GM18519 (cell line): ENCODE data around the gene DCTN1.
"Not testable (repeated sequence)": the region's sequence is repeated elsewhere in the genome, so short reads cannot be mapped to it uniquely, and the experiment has no call there.

Experiments used
- ATAC-seq: cut with Tn5 transposase; IDR thresholded peaks from one replicate; pipeline ENCODE4 v1.9.1; 2021; ENCODE audit warnings: mild to moderate bottlenecking, moderate library complexity; ENCODE audit not compliant: unreplicated experiment, low FRiP score

DCTN1 gene

GRCh38 chr2:74379851-74380789 lies at the start of gene DCTN1:
TSS of gene DCTN1 (minus strand) at chr2:74380311. CDS start at chr2:74380037, 274 bp downstream.
- no peak for ATAC-seq

DNA sequence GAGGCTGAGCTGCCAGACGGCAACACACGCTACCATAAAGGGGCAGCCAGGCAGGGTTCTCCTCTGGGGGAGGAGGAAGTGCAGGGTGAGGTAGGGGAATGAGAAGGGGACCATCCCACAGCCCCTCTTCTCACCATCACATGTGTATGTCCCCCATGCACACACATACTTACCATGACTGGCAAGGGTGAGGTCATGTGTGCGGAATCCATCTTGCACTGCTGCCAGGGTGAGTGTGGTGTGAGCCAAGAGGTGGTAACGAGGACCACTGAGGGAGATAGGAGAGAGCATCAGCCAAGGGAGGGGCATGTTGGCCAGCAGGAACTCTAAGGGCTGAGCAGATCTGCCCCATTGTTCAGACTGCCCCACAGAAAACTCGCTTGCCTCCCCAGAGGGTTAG lies 48.6 kb upstream of the DCTN1 start:
- no peak for ATAC-seq

- no peak for ATAC-seq
Measured at GRCh38 chr2:74427551-74427950, 47.4 kb upstream of the DCTN1 start.

GRCh38 chr2:74426181-74426758 lies 46.2 kb upstream of the DCTN1 start:
- ATAC-seq: no peak

- no peak for ATAC-seq
Measured at GRCh38 chr2:74425523-74425922, 45.4 kb upstream of the DCTN1 start.

- ATAC-seq: no peak
Measured at GRCh38 chr2:74424995-74425406, 44.9 kb upstream of the DCTN1 start.

DNA sequence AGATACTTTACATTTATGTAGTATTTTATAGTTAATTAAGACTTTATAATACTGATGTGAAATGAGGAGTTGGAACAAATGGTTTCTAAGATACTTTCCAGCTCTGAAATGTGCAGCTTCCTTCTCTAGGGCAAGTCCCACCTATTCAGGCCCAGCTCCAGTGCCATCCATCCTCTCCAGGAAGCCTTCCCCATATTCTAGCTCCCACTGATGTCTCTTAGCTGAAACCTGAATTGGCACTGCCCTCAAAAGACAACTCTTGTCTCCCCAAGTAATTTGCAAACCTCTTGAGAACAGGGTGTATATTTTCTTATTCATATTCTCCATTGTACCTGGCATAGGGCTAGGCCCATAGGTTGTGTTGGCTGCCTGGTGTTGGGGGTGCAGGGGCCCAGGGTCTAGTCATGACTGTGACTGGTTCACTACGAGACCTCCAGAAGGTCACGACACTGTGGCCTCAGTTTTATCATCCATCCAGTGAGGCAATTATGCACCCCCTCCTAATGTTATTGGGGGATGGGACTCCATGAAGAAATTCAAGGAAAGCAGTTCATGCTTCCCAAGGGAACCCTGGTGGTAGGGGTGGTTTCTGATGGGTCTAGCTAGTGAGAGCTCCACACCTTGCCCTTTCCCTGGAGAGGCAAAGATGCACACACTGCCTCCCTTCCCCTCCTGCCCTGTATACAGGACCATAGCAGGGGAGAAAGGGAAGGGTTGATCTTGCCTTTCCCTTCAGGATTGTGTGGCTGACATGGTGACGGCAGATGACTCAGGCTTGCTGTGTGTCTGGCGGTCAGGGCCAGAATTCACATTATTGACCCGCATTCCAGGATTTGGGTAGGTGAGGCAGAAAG lies 44.3 kb upstream of the DCTN1 start:
- ATAC-seq: no peak

- ATAC-seq: no peak
Measured at GRCh38 chr2:74423231-74424095, 43.4 kb upstream of the DCTN1 start.

GRCh38 chr2:74421221-74421870 lies 41.2 kb upstream of the DCTN1 start, which contains the start of the genes C2orf81 and WDR54:
TSS of gene C2orf81 (minus strand) at chr2:74421619. CDS start at chr2:74421560, 59 bp downstream.
TSS of gene WDR54 (plus strand) at chr2:74421730. CDS start at chr2:74422154, 424 bp downstream.
- peak; percentile 85 for ATAC-seq

DNA sequence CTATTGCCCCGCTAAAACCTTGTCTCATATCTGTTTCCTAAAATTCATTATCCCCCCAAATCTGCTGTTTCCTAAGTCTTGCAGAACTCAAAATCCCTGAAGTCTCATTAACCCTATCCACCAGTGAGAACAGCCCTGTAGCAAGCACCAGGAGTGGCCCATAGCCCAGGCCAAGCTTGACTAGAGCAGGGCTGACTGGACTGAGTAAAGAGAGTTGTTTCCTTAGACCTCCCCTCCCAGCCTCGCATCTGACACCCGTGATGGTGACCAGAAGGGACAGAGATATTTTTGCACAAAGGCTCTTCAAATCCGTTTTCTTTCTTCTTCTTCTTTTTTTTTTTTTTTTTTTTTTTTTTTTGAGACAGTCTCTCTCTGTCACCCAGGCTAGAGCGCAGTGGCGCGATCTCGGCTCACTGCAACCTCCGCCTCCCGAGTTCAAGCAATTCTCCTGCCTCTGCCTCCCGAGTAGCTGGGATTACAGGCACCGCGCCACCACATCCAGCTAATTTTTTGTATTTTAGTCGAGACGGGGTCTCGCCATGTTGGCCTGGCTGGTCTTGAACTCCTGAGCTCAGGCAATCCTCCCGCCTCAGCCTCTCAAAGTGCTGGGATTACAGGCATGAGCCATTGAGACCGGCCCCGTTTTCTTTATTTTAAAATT lies 40.5 kb upstream of the DCTN1 start:
- ATAC-seq: not testable (repeated sequence)

DNA sequence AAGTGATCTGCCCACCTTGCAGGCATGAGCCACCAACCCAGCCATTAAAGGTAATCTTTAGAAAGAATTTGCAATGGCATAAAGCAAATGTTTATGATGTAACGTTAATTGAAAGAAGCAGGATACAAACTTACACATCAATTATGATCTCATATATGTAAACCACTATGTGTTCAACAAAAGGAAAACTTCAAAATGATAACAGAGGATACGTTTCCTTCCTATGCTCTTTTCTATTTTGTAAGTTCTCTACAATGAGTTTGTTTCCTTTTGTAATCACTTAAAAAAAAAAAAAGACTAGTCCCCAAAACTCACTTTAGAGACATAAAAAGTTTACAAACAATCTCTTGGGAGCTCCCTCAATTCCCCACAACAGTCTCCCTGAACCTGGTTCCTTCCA lies 39.9 kb upstream of the DCTN1 start:
- no peak for ATAC-seq

GRCh38 chr2:74419345-74419744 lies 39.2 kb upstream of the DCTN1 start:
- ATAC-seq: no peak

DNA sequence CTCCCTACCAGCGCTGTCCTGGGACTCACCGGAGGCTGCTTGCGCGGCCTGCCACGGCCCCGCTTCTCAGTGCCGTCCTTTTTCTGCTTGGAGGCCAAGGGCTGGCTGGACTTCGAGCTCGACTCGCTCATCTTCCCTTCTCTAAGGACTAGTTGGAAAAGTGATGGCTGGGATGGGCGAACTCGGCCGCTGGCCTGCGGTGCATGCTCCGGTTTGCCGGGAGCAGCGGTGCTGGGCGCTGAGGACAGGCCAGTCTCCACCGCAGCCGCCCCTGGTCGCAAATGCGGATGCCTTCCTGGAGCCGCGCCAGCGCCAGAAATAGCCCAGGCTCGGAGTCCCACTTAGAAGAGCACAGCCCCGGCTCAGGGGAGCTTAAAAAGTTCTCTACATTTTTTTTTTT lies 38.2 kb upstream of the DCTN1 start:
- no peak for ATAC-seq

DNA sequence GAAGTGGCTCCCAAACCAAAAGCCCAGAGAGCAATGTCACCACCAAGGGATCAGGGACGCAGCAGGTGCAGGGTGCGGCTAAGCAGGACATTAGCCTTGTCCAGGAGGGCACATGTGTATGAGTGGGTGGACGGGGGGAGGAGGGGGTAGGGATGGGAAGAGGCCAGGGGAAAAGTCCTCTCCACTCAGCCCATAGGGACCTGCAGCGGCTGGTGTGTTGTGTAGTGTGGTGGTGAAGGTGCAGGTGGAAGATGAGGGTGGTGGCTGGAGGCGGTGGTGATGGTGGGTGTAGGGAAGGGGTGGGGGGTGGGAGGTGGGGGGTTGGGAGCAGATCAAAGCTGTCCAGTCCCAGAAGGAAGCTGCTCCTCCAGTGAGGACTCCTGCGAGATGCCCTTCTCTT lies 37.7 kb upstream of the DCTN1 start:
- no peak for ATAC-seq

- ATAC-seq: no peak
Measured at GRCh38 chr2:74417197-74417596, 37.1 kb upstream of the DCTN1 start.

DNA sequence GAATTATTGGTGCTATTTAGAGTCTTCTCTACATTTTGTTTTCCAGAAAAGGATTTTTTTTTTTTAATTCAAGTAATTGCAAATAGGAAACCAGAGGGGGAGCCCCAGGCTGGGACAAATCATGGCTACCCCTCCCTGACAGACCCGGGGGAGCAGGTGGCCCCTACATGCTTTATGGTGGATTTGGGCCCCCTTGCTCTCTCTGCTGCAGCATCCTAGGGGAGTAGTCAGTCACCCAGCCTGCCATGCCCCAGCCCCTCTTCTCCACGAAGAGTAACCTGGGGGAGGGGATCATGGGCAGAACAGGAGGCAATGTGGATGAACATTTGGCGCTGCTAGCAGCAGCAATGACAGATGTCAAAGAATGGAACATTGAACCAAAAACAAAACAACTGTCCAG lies 36.7 kb upstream of the DCTN1 start:
- ATAC-seq: no peak

DNA sequence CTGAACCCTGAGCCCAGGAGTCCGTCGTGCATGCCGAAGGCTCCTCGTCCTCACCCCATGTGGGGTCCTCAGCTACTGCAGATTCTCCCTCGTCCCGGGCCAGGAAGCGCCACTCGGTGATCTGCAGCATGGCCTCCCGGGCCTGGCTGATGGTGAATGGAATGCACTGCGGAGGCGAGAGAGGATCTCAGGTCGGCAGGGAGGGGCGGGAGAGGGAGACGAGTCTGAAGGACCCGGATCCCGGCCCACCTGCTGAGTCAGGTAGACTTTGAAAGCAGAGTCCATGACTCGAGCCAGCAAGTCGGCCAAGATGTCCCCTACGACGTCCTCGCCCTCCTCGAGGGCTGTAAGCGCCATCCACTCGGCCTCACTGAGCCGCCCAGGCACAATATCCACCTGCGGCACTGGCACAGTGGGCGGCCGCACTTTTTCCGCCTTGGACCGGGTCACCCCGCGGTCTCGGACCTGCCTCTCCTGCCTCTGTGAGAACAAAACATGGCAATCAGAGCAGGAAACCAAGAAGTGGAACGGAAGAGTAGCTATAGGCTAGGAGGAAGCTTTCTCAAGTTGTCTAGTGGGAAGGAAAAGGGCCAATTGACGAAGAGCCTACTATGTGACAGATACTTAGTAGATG lies 35.8 kb upstream of the DCTN1 start:
- ATAC-seq: no peak
